NB4 (cell line): ENCODE measurements around the gene PHKB.
"Not testable (repeated sequence)": the region's sequence is repeated elsewhere in the genome, so short reads cannot be mapped to it uniquely, and the experiment has no call there.

ENCODE experiments used
- DNase-seq: peaks from one replicate; pipeline ENCODE4 v3.0.0; 2010; ENCODE audit warnings: low read depth
- H3K4me3 ChIP-seq: one replicate; pipeline ENCODE4 v1.5.1; 2011; ENCODE audit warnings: mild to moderate bottlenecking, low read depth, low read length, moderate library complexity
- MYC ChIP-seq: IDR thresholded peaks from 2 replicates; pipeline ENCODE4 v1.6.1; 2011; ENCODE audit warnings: low read depth, low read length
- POLR2A ChIP-seq: IDR thresholded peaks from 2 replicates; pipeline ENCODE4 v1.6.1; 2011; ENCODE audit warnings: mild to moderate bottlenecking; ENCODE audit not compliant: insufficient read length; ENCODE audit errors: extremely low read depth
- TF ChIP-seq, protein P1 (sequence below): IDR thresholded peaks from one replicate; pipeline ENCODE4 v1.5.1; 2012; ENCODE audit warnings: low read depth, low read length
- TF ChIP-seq, protein P2 (sequence below): IDR thresholded peaks from 2 replicates; pipeline ENCODE4 v1.6.1; 2011; ENCODE audit warnings: low read depth, low read length

Gene PHKB

DNA sequence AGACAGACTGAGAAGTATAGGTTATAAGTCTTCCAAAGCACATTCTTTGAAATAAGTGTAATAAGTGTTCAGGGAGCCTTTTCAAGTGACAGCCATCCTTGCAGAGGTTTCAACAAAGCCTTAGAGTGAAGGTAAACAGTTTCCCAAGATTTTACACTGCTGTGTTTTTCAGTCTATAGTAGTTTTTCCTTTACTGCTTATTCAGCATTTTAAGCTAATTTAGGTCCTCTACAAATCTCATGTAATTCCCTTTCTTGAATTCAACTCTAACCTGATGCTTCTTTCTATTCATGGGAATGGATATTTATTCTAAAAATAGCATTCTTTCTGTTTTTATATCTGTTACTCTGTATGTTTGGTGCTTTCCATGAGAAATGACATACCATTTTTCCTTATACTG, 211.3 kb downstream of the PHKB start:
- TF ChIP-seq, protein P1, sequence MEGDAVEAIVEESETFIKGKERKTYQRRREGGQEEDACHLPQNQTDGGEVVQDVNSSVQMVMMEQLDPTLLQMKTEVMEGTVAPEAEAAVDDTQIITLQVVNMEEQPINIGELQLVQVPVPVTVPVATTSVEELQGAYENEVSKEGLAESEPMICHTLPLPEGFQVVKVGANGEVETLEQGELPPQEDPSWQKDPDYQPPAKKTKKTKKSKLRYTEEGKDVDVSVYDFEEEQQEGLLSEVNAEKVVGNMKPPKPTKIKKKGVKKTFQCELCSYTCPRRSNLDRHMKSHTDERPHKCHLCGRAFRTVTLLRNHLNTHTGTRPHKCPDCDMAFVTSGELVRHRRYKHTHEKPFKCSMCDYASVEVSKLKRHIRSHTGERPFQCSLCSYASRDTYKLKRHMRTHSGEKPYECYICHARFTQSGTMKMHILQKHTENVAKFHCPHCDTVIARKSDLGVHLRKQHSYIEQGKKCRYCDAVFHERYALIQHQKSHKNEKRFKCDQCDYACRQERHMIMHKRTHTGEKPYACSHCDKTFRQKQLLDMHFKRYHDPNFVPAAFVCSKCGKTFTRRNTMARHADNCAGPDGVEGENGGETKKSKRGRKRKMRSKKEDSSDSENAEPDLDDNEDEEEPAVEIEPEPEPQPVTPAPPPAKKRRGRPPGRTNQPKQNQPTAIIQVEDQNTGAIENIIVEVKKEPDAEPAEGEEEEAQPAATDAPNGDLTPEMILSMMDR, result no peak
- TF ChIP-seq MYC (no peak), POLR2A (no peak)
- TF ChIP-seq, protein P2, sequence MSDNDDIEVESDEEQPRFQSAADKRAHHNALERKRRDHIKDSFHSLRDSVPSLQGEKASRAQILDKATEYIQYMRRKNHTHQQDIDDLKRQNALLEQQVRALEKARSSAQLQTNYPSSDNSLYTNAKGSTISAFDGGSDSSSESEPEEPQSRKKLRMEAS, result no peak
- no peak overlapping the region for H3K4me3 ChIP-seq
- DNase-seq, result no peak

DNA sequence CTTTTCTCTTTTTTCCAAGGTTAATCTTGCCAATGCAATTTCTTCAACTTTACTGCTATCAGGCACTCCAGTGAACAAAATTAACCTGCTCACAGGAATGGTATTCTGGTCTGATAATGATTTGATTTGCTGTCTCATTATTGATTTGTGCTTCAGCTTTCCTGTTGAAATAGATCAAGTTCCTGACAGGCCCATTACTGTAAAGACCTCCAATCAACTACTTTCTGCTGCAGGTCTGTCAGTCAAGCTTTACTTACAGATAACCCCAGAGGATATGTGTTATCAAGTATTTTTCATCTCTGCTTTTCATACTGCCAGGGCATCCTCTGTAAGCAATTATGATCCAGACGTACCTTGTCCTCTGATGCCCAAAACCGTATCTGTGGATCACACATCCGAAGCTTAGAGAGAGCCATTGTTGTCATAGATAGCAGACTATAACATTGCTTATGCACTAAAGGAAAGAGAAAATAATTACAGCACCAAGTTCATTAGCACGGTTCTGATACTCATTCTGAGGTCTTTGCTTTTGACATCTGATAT, 215.6 kb downstream of the PHKB start:
- H3K4me3 ChIP-seq, result no peak overlapping the region
- DNase-seq, result no peak
- TF ChIP-seq MYC (no peak), POLR2A (no peak)
- TF ChIP-seq, protein P2, result no peak
- TF ChIP-seq, protein P1, result no peak

DNA sequence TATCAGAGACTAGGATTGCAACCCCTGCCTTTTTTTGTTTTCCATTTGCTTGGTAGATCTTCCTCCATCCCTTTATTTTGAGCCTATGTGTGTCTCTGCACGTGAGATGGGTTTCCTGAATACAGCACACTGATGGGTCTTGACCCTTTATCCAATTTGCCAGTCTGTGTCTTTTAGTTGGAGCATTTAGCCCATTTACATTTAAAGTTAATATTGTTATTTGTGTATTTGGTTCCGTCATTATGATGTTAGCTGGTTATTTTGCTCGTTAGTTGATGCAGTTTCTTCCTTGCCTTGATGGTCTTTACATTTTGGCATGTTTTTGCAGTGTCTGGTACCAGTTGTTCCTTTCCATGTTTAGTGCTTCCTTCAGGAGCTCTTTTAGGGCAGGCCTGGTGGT, 220.4 kb downstream of the PHKB start:
- not testable (repeated sequence) for DNase-seq, H3K4me3 ChIP-seq

DNA sequence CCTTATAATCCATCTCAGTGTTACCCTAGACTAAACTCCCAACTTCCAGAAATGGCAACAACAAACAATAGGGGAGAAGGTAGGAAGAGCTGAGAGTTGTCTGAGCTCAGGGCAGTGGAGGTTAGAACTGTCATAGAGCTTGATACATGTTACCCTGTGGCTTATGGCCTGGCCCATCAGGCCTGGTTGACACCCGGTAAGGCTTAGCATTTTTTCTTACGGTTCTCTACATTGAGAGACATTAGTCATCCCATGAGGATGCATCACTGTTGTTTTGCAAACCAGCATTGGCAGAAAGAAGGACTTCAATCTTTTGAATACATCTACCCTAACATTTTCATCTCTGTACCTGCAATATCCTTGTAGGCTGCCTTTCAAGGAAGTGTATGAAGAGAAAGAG, 226.6 kb downstream of the PHKB start:
- no peak overlapping the region for H3K4me3 ChIP-seq
- TF ChIP-seq, protein P2, result no peak
- TF ChIP-seq POLR2A (no peak), MYC (no peak)
- TF ChIP-seq, protein P1, result no peak
- no peak for DNase-seq

DNA sequence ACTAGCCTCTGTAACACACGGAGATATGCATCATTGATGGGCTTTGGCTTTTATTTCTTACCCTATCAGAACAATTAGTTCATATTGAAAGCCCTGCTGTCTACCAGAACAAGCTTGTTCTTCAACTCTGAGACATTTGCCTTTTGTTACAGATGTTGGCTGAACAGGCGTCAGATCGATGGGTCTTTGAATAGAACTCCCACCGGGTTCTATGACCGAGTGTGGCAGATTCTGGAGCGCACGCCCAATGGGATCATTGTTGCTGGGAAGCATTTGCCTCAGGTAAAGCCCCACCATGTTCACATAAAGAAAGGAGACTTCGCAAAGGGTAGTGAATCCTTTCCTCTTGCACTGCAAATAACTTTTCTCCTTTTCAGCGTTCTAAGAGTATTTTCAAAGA, 232.1 kb downstream of the PHKB start:
- no peak overlapping the region for H3K4me3 ChIP-seq
- TF ChIP-seq POLR2A (no peak), MYC (no peak)
- TF ChIP-seq, protein P2, result no peak
- TF ChIP-seq, protein P1, result no peak
- DNase-seq, result no peak

DNA sequence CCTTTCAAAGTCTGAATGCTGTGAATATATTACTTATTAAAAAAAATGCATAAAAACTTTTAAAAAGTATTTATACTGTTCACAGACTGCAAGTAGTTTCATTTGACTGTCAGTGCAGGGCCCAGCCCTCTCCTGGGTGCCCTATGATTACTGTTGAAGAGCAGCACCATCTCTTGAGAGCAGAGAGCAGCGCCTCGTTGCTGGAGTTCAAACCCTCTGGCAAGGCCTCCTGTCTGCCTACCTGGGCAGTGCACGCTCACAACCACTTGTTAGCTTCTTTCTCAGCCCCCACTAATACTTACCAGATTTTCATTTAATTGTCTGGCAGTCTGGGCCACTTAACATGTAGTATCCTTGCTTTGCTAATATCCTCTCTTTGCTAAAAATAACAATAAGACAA, 233.4 kb downstream of the PHKB start:
- TF ChIP-seq POLR2A (no peak), MYC (no peak)
- TF ChIP-seq, protein P1, result no peak
- TF ChIP-seq, protein P2, result no peak
- H3K4me3 ChIP-seq, result no peak overlapping the region
- DNase-seq, result no peak
